WTC11 (cell line): ENCODE measurements around the gene SLC9A3.

Experiments
- ATF2 ChIP-seq: sonication (generic); formaldehyde crosslinking; IDR thresholded peaks from 2 replicates; pipeline ENCODE4 v1.8.1; 2022; ENCODE audit warnings: low read depth, missing genetic modification reagents, borderline replicate concordance
- CBFB ChIP-seq: sonication (generic); formaldehyde crosslinking; IDR thresholded peaks from 2 replicates; pipeline ENCODE4 v1.8.1; 2022; ENCODE audit warnings: mild to moderate bottlenecking, low read depth, missing genetic modification reagents
- CREM ChIP-seq: sonication (generic); formaldehyde crosslinking; IDR thresholded peaks from 2 replicates; pipeline ENCODE4 v1.8.1; 2022; ENCODE audit warnings: mild to moderate bottlenecking, missing genetic modification reagents, moderate library complexity
- TF ChIP-seq, protein P1 (sequence below): fragments of 200-600 bp; IDR thresholded peaks from 2 replicates; pipeline ENCODE4 v1.8.0; 2022; ENCODE audit warnings: antibody characterized with exemption
- TF ChIP-seq, protein P2 (sequence below): sonication (generic); formaldehyde crosslinking; IDR thresholded peaks from 2 replicates; pipeline ENCODE4 v1.8.0; 2022; ENCODE audit warnings: mild to moderate bottlenecking, missing genetic modification reagents

- TF ChIP-seq, protein P1, sequence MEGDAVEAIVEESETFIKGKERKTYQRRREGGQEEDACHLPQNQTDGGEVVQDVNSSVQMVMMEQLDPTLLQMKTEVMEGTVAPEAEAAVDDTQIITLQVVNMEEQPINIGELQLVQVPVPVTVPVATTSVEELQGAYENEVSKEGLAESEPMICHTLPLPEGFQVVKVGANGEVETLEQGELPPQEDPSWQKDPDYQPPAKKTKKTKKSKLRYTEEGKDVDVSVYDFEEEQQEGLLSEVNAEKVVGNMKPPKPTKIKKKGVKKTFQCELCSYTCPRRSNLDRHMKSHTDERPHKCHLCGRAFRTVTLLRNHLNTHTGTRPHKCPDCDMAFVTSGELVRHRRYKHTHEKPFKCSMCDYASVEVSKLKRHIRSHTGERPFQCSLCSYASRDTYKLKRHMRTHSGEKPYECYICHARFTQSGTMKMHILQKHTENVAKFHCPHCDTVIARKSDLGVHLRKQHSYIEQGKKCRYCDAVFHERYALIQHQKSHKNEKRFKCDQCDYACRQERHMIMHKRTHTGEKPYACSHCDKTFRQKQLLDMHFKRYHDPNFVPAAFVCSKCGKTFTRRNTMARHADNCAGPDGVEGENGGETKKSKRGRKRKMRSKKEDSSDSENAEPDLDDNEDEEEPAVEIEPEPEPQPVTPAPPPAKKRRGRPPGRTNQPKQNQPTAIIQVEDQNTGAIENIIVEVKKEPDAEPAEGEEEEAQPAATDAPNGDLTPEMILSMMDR: no peak
- TF ChIP-seq CREM (CRISPR knock-in tag): no peak
- no peak for TF ChIP-seq ATF2
- TF ChIP-seq, protein P2, sequence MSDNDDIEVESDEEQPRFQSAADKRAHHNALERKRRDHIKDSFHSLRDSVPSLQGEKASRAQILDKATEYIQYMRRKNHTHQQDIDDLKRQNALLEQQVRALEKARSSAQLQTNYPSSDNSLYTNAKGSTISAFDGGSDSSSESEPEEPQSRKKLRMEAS (CRISPR knock-in tag): no peak
- TF ChIP-seq CBFB (CRISPR knock-in tag): no peak
Observed at GRCh38 chr5:549229-549628, 25.0 kb upstream of the SLC9A3 start.
